Sigmoid colon (tissue), 7 donors: Measurements from ENCODE around the gene IGFL4. TPM values are rescaled to one million over a fixed set of nuclear protein-coding genes. Genes with fewer than 3 reads are reported as not detected.

Experiments
- DNase-seq: peaks from one replicate; pipeline ENCODE4 v3.0.0-alpha.2; 2019
- H3K27ac ChIP-seq, 4 donors: fragments of 200-600 bp; sonication (generic); one replicate each; pipeline ENCODE4 v1.5.1; 2016 to 2019; ENCODE audit warnings: mild to moderate bottlenecking in 1 of 4
- H3K27me3 ChIP-seq, 3 donors: fragments of 200-600 bp; sonication (generic); one replicate each; pipeline ENCODE4 v1.5.1; 2019; ENCODE audit warnings: mild to moderate bottlenecking in 1 of 3
- H3K36me3 ChIP-seq, 4 donors: fragments of 200-600 bp; sonication (generic); one replicate each; pipeline ENCODE4 v1.5.1; 2016 to 2019
- H3K4me1 ChIP-seq, 4 donors: fragments of 200-600 bp; sonication (generic); one replicate each; pipeline ENCODE4 v1.5.1; 2017 to 2019
- H3K4me3 ChIP-seq, 4 donors: fragments of 200-600 bp; sonication (generic); one replicate each; pipeline ENCODE4 v1.5.1; 2017 to 2019; ENCODE audit warnings: mild to moderate bottlenecking in 2 of 4, moderate library complexity in 1 of 4
- H3K9me3 ChIP-seq, 4 donors: fragments of 200-600 bp in 3 of 4; sonication (generic) in 3 of 4; one replicate each; pipeline versions ENCODE4 v1.5.1 to v1.6.1; 2013 to 2019
- CTCF ChIP-seq, 4 experiments: fragments of 450-650 bp in 3 of 4; fragments of 200-600 bp in 1 of 4; IDR thresholded peaks; one replicate each; pipeline ENCODE4 v1.5.1; 2016 to 2019; ENCODE audit warnings: antibody characterized with exemption in 4 of 4, mild to moderate bottlenecking in 3 of 4, moderate library complexity in 2 of 4
- EP300 ChIP-seq, 4 donors: sonication (generic); formaldehyde crosslinking; IDR thresholded peaks; one replicate each; pipeline ENCODE4 v1.6.1; 2017; ENCODE audit warnings: antibody characterized with exemption in 4 of 4
- POLR2A ChIP-seq, 2 donors: fragments of 450-650 bp; IDR thresholded peaks; one replicate each; pipeline ENCODE4 v1.6.1; 2016; ENCODE audit warnings: antibody characterized with exemption in 2 of 2, mild to moderate bottlenecking in 2 of 2, moderate library complexity in 2 of 2
- POLR2AphosphoS5 ChIP-seq, 4 donors: sonication (generic); formaldehyde crosslinking; IDR thresholded peaks; one replicate each; pipeline ENCODE4 v1.6.1; 2017; ENCODE audit warnings: antibody characterized with exemption in 4 of 4
- WGBS, 2 donors: extraction: QIAGEN DNeasy Blood & Tissue Kit; methylation state at CpG; one replicate each; pipeline ENCODE4 v1.1.7; 2013; 5-methylcytosine and 5-hydroxymethylcytosine counted together
- intact Hi-C: fragments of 100-400 bp; cut with DNase I; formaldehyde crosslinking; loops from one replicate; pipeline ENCODE4 v1.15.1; 2023
- polyA plus RNA-seq, 3 donors: library from polyadenylated mRNA; stranded (reverse); fragments of 200-250 nt; gene quantifications; one replicate each; pipeline ENCODE4 v1.2.3, GENCODE V29; 2013
- total RNA-seq, 4 donors: library from RNA; depleted of rRNA; stranded (reverse); fragments of >200 nt; gene quantifications; one replicate each; pipeline ENCODE4 v1.1.0, GENCODE V29; 2016
- donor health status: healthy with polysubstance abuse.
- donor health status: Bipolar disorder and iron deficiency.
- donor health status: healthy.

IGFL4 gene
- total and polyA plus RNA-seq, 7 donors = not detected

GRCh38 chr19:46015687-46016425 lies 24.9 kb downstream of the IGFL4 start:
- TF ChIP-seq CTCF (IDR thresholded peaks at IDR 0.05) = no peak
- no peak for TF ChIP-seq POLR2AphosphoS5 (IDR thresholded peaks at IDR 0.05)
- no peak for TF ChIP-seq EP300 (IDR thresholded peaks at IDR 0.05)
- no peak for TF ChIP-seq POLR2A (IDR thresholded peaks at IDR 0.05)
- no peaks in the 10 kb centered on the region for H3K9me3 ChIP-seq
- DNase-seq = no peak
- no peak overlapping the region for H3K27ac ChIP-seq
- intact Hi-C loops = loop anchor here (5.0 kb wide), 1 partner anchor 154 kb away; the partner anchor contains the start of genes FOXA3 and SYMPK
- 2 to 3% methylated on average over 63 of the region's 63 CpGs for WGBS, 2 donors
- peaks cover 0 to 3% (median 0%) of the 10 kb centered on the region in 4 donors for H3K36me3 ChIP-seq
- peaks cover 23 to 56% (median 49%) of the 10 kb centered on the region in 3 donors for H3K27me3 ChIP-seq
- H3K4me3 ChIP-seq = peak overlapping the region; percentile 39 to 62 (median 62)
- H3K4me1 ChIP-seq = peaks cover 0 to 26% (median 22%) of the 10 kb centered on the region in 4 donors

GRCh38 chr19:46014941-46015686 lies 25.7 kb downstream of the IGFL4 start:
- Histone ChIP-seq H3K4me1 (peaks cover 0 to 26% (median 22%) of the 10 kb centered on the region in 4 donors), H3K27ac (no peak overlapping the region), H3K27me3 (peaks cover 23 to 56% (median 49%) of the 10 kb centered on the region in 3 donors), H3K9me3 (no peaks in the 10 kb centered on the region), H3K36me3 (peaks cover 0 to 8% (median 0%) of the 10 kb centered on the region in 4 donors), H3K4me3 (peak overlapping the region in 2 of 4 donors; percentile 61 to 62)
- WGBS, 2 donors = 5 to 7% methylated on average over 74 of the region's 74 CpGs
- no peak for DNase-seq
- intact Hi-C loops = loop anchor here (5.0 kb wide), 1 partner anchor 153 kb away; the partner anchor contains the start of genes FOXA3 and SYMPK
- TF ChIP-seq CTCF (IDR thresholded peaks at IDR 0.05) (no peak), EP300 (IDR thresholded peaks at IDR 0.05) (no peak), POLR2AphosphoS5 (IDR thresholded peaks at IDR 0.05) (peak in 1 of 4 donors; percentile 13), POLR2A (IDR thresholded peaks at IDR 0.05) (no peak)

GRCh38 chr19:46014534-46014933 lies 26.3 kb downstream of the IGFL4 start:
- peaks cover 0 to 26% (median 22%) of the 10 kb centered on the region in 4 donors for H3K4me1 ChIP-seq
- peak overlapping the region in 1 of 4 donors; percentile 62 for H3K4me3 ChIP-seq
- peaks cover 23 to 56% (median 49%) of the 10 kb centered on the region in 3 donors for H3K27me3 ChIP-seq
- H3K27ac ChIP-seq = no peak overlapping the region
- DNase-seq = no peak
- intact Hi-C loops = no loop called here
- 15 to 44% methylated on average over 8 of the region's 8 CpGs for WGBS, 2 donors
- no peaks in the 10 kb centered on the region for H3K9me3 ChIP-seq
- TF ChIP-seq POLR2A (IDR thresholded peaks at IDR 0.05) (no peak), EP300 (IDR thresholded peaks at IDR 0.05) (no peak), POLR2AphosphoS5 (IDR thresholded peaks at IDR 0.05) (no peak), CTCF (IDR thresholded peaks at IDR 0.05) (no peak)
- H3K36me3 ChIP-seq = peaks cover 0 to 8% (median 0%) of the 10 kb centered on the region in 4 donors

GRCh38 chr19:46009530-46010510 lies 31.0 kb downstream of the IGFL4 start:
- peaks cover 0 to 4% (median 4%) of the 10 kb centered on the region in 4 donors for H3K4me1 ChIP-seq
- no peaks in the 10 kb centered on the region for H3K9me3 ChIP-seq
- no peak for TF ChIP-seq POLR2AphosphoS5 (IDR thresholded peaks at IDR 0.05)
- no peak for TF ChIP-seq POLR2A (IDR thresholded peaks at IDR 0.05)
- no peak for TF ChIP-seq EP300 (IDR thresholded peaks at IDR 0.05)
- TF ChIP-seq CTCF (IDR thresholded peaks at IDR 0.05) = peak; percentile 59 to 92 (median 63)
- H3K4me3 ChIP-seq = no peak overlapping the region
- intact Hi-C loops = no loop called here
- peak; percentile 74 for DNase-seq
- no peak overlapping the region for H3K27ac ChIP-seq
- peaks cover 8 to 37% (median 33%) of the 10 kb centered on the region in 3 donors for H3K27me3 ChIP-seq
- 58 to 71% methylated on average over 28 of the region's 28 CpGs for WGBS, 2 donors
- peaks cover 0 to 27% (median 0%) of the 10 kb centered on the region in 4 donors for H3K36me3 ChIP-seq
